Ectodermal cell (in vitro differentiated cells): ENCODE measurements around the gene IRAK1.

Experiments used
- H3K27ac ChIP-seq: 2 replicates; pipeline ENCODE4 v1.7.0; 2013; ENCODE audit warnings: mild to moderate bottlenecking, low read depth, low read length; ENCODE audit not compliant: insufficient read depth, poor library complexity, severe bottlenecking
- H3K27me3 ChIP-seq: 2 replicates; pipeline ENCODE4 v1.7.0; 2013; ENCODE audit warnings: mild to moderate bottlenecking, low read length; ENCODE audit not compliant: insufficient read depth, control insufficient read depth, poor library complexity, severe bottlenecking
- H3K36me3 ChIP-seq: one replicate; pipeline ENCODE4 v1.7.0; 2013; ENCODE audit warnings: low read length; ENCODE audit not compliant: control insufficient read depth, insufficient read depth
- H3K4me1 ChIP-seq: one replicate; pipeline ENCODE4 v1.7.0; 2013; ENCODE audit warnings: low read length; ENCODE audit not compliant: control insufficient read depth, insufficient read depth
- H3K4me3 ChIP-seq: 2 replicates; pipeline ENCODE4 v1.7.0; 2013; ENCODE audit warnings: low read depth, low read length, control low read depth; ENCODE audit not compliant: insufficient read depth
- H3K9me3 ChIP-seq: 2 replicates; pipeline ENCODE4 v1.7.0; 2013; ENCODE audit warnings: mild to moderate bottlenecking, low read length, moderate library complexity; ENCODE audit not compliant: control insufficient read depth
- WGBS, 2 experiments: methylation state at CpG; one replicate each; pipeline ENCODE4 v1.1.7; 2013; ENCODE audit warnings: missing lambda C conversion rate in 2 of 2; 5-methylcytosine and 5-hydroxymethylcytosine counted together

Gene IRAK1

DNA sequence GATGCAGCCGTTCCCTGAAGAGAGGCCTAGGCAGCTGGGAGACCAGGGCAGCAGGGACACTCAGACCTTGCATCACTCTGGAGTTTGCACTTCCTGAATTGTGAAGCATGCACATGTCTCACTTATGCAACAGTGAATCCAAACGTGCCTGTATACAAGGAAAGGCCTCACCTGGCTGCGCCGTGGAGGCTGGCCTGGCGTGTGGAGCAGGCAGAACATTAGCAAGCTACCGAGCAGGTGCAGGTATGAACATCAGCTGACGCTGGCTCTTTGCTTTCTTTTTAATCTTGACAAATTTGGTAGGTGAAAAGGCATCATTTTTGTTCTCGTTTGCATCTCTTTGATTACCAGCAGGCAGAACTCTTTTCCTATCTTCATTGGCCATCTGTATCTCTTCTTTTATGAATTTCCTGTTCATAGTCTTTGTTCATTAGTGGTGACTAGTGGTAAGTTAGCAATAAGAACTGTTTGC lies 37.1 kb upstream of the IRAK1 start:
- Histone ChIP-seq H3K9me3 (no peaks in the 10 kb centered on the region), H3K27me3 (no peaks in the 10 kb centered on the region), H3K4me1 (no peaks in the 10 kb centered on the region), H3K36me3 (no peaks in the 10 kb centered on the region), H3K4me3 (no peak overlapping the region), H3K27ac (no peak overlapping the region)
- 95 to 97% methylated on average over 7 to 8 of the region's 8 CpGs for WGBS, 2 experiments

DNA sequence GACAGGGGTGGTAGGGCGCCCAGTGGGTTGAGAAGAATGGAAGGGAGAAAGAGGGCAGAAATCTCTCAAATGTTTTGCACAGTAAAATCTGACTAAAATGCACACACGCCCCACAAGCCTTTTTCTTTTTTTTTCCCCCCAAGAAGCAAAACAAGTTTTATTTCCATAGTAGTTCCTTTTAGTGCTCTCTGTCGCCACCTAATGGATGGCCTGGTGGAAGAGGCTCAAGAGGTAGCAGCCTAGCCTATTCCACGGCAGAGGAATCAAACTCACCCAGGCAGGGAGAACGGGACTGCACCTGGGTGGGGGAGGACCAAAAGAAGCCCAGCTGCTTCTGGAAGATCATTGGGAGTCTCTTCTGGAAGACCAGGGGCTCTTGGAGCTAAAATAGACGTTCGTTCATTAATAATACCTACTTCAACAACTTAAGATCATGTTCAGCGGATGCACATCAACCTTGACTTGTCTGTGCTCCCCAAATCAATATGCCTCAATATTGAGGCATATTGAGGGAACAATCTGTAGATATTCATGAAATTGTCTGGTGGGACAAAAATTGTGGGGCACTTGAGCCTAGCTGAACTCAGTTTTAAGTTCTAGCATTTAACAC lies 31.6 kb upstream of the IRAK1 start:
- H3K27me3 ChIP-seq, result no peaks in the 10 kb centered on the region

DNA sequence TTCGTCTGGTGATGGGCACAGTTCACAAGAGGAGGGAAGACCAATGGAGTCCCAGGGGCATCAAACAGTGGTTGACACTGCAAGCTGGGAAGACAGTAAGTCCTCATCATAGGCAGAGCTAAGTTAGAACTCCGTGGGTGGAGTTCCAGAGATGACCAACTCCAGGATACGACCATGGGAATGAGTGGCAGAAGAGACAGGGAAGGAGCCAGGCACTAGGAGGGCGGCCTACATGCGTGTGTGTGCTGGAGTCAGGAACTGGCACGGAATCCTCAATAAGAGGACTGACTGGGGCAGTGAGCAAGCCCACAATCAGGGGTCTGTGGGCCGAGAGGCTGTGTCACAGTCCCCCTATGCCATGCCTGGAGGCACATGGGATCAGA lies 30.4 kb upstream of the IRAK1 start:
- Histone ChIP-seq H3K27ac (no peak overlapping the region), H3K36me3 (no peaks in the 10 kb centered on the region)
- 95 to 98% methylated on average over 7 of the region's 7 CpGs for WGBS, 2 experiments

More for the DNA sequence above, 31.6 kb upstream of the IRAK1 start:
- peaks cover 16% of the 10 kb centered on the region for H3K4me1 ChIP-seq
- no peaks in the 10 kb centered on the region for H3K9me3 ChIP-seq
- no peak overlapping the region for H3K27ac ChIP-seq
- no peaks in the 10 kb centered on the region for H3K36me3 ChIP-seq
- H3K4me3 ChIP-seq, result no peak overlapping the region
- 42 to 46% methylated on average over 7 of the region's 8 CpGs for WGBS, 2 experiments

DNA sequence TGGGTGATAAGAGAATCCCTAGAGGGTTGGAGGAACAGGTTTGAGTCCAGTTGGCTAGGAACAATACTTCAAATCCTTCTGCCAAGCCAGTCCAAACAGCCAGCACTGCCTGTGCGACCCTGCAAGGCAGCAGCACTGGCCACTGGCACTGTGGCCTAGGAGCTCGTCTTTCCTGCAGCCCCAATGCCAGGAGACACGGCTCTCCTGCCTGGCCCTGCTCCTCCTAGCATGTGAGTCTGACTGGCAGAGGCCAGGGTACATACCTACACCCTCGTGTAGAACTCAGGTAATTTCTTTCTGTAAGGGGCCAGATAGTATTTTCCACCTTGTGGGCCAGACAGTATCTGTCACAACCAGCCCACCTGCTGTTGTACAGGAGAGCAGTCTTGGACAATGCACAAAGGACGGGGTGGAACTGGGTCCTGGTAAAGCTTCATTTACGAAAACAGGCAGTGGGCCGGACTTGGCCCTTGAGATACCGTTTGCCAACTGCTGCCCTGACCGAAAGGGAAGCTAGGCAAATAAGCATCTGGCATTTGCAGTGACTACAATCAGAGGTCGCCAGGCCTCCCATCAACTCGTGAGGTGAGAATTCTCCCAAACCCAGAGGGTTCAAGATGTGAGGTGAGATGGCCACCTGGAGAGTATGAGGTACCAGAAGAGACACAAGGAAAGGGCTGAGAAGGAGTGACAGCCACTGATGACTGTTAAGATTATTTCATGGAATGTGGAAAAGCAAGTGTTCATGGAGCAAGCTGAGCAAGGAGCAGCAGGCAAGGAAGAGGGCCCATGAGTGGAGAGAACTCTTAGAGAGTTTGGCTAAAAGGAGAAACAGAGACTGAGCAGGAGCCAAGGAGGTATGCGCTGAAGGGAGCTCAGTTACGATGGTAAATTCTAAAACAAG lies 29.8 kb upstream of the IRAK1 start:
- Histone ChIP-seq H3K9me3 (no peaks in the 10 kb centered on the region), H3K4me3 (no peak overlapping the region), H3K4me1 (peaks cover 18% of the 10 kb centered on the region), H3K27me3 (no peaks in the 10 kb centered on the region), H3K27ac (no peak overlapping the region), H3K36me3 (no peaks in the 10 kb centered on the region)
- WGBS, 2 experiments, result 93 to 96% methylated on average over 13 of the region's 13 CpGs

More for the DNA sequence above, 30.4 kb upstream of the IRAK1 start:
- H3K4me3 ChIP-seq, result no peak overlapping the region
- no peaks in the 10 kb centered on the region for H3K9me3 ChIP-seq
- H3K27me3 ChIP-seq, result no peaks in the 10 kb centered on the region
- peaks cover 18% of the 10 kb centered on the region for H3K4me1 ChIP-seq

DNA sequence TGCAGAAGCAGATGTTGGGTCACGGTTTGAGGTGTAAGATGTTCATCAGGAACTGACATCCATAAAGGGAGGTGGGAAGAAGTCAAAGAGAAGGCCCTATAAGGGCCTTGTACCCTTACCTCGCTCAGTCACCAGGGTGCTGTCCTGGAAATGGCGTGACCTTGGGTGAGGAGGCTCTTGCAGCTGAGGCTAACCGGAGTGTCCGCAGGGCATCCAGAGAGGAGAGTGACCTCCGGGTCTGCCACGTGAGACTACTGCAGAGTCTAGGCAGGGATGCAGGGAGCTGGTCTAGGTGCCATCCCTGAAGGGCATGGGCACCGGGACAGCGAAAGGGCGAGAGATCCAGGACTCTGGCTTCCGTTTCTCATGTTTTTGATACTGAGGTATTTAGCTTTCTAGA lies 28.7 kb upstream of the IRAK1 start:
- no peak overlapping the region for H3K27ac ChIP-seq
- H3K36me3 ChIP-seq, result no peaks in the 10 kb centered on the region
- WGBS, 2 experiments, result 94 to 99% methylated on average over 11 of the region's 11 CpGs
- no peaks in the 10 kb centered on the region for H3K27me3 ChIP-seq
- no peaks in the 10 kb centered on the region for H3K9me3 ChIP-seq
- H3K4me1 ChIP-seq, result peaks cover 18% of the 10 kb centered on the region
- H3K4me3 ChIP-seq, result no peak overlapping the region

DNA sequence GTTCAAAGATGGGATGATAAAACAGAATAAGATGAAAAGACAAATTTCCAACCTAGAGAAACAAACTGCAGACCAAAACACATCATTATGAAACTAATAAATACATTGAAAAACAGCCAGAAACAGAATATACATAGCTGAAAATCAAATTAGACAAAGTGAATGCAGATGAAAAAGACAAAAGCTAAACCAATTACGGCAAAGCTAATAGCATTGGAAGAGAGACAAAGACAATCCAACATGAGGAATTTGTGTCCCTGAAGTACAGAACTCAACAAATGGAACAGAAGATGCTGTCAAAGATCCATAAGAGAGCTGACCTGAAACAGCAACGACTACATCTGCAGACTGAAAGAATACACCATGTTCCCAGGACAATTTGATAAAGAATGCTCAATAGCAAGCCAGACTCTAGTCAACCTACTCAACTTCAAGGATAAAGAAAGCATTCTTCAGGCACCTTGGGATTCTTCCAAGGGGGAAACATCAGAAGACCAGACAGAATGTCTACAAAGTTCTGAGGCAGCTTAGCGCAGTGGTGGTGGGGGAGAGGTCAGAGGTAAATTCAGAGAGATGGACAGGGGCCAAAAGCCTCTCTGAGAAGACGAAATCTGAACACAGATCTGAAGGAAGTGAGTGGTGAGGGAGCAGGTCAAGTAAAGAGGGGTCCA lies 27.4 kb upstream of the IRAK1 start:
- Histone ChIP-seq H3K4me3 (no peak overlapping the region), H3K36me3 (no peaks in the 10 kb centered on the region), H3K27ac (peak overlapping the region; percentile 93), H3K9me3 (no peaks in the 10 kb centered on the region), H3K27me3 (no peaks in the 10 kb centered on the region), H3K4me1 (peaks cover 19% of the 10 kb centered on the region)
- whole genome bisulfite sequencing, 2 experiments, result 93% methylated on average over 4 of the region's 4 CpGs

DNA sequence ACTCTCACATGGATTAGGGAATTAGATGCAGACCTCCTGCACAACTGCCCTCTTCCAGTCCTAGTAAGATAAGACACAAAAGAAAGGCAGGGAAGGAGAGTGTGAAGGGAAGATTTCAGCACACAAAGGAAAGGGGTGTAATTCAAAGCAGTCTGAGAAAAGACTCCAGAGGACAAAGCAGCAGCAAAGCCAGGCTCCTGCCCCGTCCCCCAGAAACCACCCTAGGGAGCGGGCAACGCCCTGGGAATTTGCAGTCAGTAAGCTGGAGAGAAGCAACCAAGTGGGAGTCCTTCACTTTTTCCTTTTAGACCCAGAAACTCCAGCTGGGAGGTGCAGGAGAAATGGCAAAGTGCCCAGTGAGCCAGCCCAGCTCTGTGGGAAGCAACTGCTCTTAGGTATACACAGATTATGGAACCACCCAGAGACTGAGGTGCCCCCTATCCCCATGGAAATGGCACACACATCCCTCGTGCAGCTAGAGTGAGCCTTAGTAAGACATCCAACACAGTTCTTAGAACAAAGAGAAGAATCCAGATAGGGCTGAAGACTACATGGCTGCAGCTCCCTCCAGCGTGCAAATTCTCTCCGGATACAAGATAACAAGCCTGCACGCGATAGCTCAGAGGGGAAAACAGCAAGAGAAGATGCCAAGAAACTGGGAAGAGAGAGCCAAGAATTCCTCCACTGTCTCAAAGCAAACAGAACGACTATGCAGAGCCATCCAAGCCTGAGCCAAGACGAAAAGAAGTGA lies 26.5 kb upstream of the IRAK1 start:
- H3K4me3 ChIP-seq, result no peak overlapping the region
- H3K9me3 ChIP-seq, result no peaks in the 10 kb centered on the region
- H3K27ac ChIP-seq, result peak overlapping the region; percentile 93
- H3K36me3 ChIP-seq, result no peaks in the 10 kb centered on the region
- H3K4me1 ChIP-seq, result peaks cover 27% of the 10 kb centered on the region
- no peaks in the 10 kb centered on the region for H3K27me3 ChIP-seq
- 50 to 59% methylated on average over 7 to 10 of the region's 10 CpGs for WGBS, 2 experiments

DNA sequence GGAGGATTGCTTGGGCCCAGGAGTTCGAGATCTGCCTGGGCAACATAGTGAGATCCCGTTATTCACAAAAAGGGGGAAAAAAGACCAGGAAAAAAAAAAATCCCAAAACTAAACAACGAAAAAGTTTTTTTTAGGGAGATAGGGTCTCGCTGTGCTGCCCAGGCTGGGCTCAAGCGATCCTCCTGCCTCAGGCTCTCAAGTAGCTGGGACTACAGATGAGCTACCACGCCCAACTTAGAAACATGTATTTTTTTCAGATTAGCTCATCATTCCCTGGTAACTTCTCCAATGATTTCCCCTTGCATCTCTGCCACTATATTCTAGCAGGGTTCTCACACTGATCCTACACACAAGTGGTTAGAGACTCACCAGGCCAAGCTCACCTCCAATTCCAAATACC lies 24.4 kb upstream of the IRAK1 start:
- Histone ChIP-seq H3K9me3 (no peaks in the 10 kb centered on the region), H3K36me3 (no peaks in the 10 kb centered on the region), H3K27me3 (no peaks in the 10 kb centered on the region), H3K27ac (no peak overlapping the region), H3K4me3 (no peak overlapping the region), H3K4me1 (peaks cover 27% of the 10 kb centered on the region)
- WGBS, 2 experiments, result 90 to 92% methylated on average over 6 of the region's 6 CpGs

DNA sequence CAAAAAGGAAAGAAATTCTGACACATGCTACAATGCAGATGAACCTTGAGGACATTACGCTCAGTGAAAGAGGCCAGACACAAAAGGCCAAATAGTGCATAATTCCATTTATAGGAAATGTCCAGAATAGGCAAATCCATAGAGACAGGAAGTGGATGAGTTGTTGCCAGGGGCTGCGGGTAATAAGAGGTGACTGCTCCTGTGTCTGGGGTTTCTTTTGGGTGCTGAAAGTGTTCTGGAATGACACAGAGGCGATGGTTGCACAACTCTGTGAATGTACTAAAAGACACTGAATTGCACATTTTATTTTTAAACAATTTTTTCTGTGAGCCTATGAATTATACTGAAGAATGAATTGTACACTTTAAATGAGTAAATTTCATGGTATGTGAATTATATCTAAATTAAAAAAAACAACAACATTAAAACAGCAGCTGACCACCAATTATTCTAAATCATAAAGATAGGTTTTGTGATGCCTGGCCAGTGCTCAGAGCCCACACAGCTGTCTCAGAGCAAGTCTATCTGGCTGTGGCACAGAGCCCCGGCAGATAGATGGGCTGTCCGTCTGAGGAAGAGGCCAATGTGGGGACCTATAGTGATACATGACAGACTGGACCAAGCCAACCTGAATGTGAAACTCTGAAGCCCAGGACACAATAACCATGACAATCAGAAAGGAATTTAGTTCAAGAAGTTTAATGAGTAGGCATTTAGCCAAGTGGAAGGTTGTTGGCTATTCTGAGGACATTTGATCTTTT lies 23.5 kb upstream of the IRAK1 start:
- no peaks in the 10 kb centered on the region for H3K27me3 ChIP-seq
- 93 to 95% methylated on average over 4 to 5 of the region's 5 CpGs for WGBS, 2 experiments

More for the DNA sequence above, 23.5 kb upstream of the IRAK1 start:
- no peak overlapping the region for H3K27ac ChIP-seq
- no peaks in the 10 kb centered on the region for H3K9me3 ChIP-seq
- no peak overlapping the region for H3K4me3 ChIP-seq
- H3K36me3 ChIP-seq, result no peaks in the 10 kb centered on the region
- H3K4me1 ChIP-seq, result peaks cover 27% of the 10 kb centered on the region
